ENCODE measurements around the gene PIF1. TPM values are rescaled to one million over a fixed set of nuclear protein-coding genes. Genes with fewer than 3 reads are reported as not detected.
A peak's percentile ranks its signal among the peaks of the same experiment; 100 is the strongest.

PIF1 gene
- total RNA-seq, 1 donor, result 6.2 TPM

- no peak for TF ChIP-seq CTCF (IDR thresholded peaks at IDR 0.05; ENCODE audit: extremely low read depth, low read depth, low read length)
- Histone ChIP-seq H3K4me1 (ENCODE audit: insufficient read depth, low read length) (peaks cover 39% of the 10 kb centered on the region), H4K20me1 (ENCODE audit: insufficient read depth, low read length) (peaks cover 24% of the 10 kb centered on the region), H3K79me2 (ENCODE audit: insufficient read depth, low read length) (peaks cover 88% of the 10 kb centered on the region), H3K27me3 (ENCODE audit: insufficient read depth, low read length) (no peaks in the 10 kb centered on the region), H3K27ac (ENCODE audit: low read depth, low read length) (peak overlapping the region; percentile 40), H3K4me3 (ENCODE audit: insufficient read depth, low read length) (no peak overlapping the region), H3K4me2 (ENCODE audit: insufficient read depth, low read length) (peak overlapping the region; percentile 6), H2AFZ (ENCODE audit: low read length) (no peak overlapping the region), H3K36me3 (ENCODE audit: insufficient read depth, low read length) (peaks cover 40% of the 10 kb centered on the region), H3K9me3 (ENCODE audit: low read depth, low read length) (no peaks in the 10 kb centered on the region)
- DNase-seq (ENCODE audit: insufficient read length, low spot score, missing footprints), result peak; percentile 91
Observed at GRCh38 chr15:64851503-64851840, 26.0 kb upstream of the PIF1 start.

GRCh38 chr15:64850778-64851502 is 25.5 kb upstream of the PIF1 start:
- TF ChIP-seq CTCF (IDR thresholded peaks at IDR 0.05; ENCODE audit: extremely low read depth, low read depth, low read length), result no peak
- H3K9me3 ChIP-seq (ENCODE audit: low read depth, low read length), result no peaks in the 10 kb centered on the region
- peaks cover 88% of the 10 kb centered on the region for H3K79me2 ChIP-seq (ENCODE audit: insufficient read depth, low read length)
- peak overlapping the region; percentile 40 for H3K27ac ChIP-seq (ENCODE audit: low read depth, low read length)
- no peak overlapping the region for H2AFZ ChIP-seq (ENCODE audit: low read length)
- no peaks in the 10 kb centered on the region for H3K27me3 ChIP-seq (ENCODE audit: insufficient read depth, low read length)
- peaks cover 40% of the 10 kb centered on the region for H3K36me3 ChIP-seq (ENCODE audit: insufficient read depth, low read length)
- peaks cover 25% of the 10 kb centered on the region for H4K20me1 ChIP-seq (ENCODE audit: insufficient read depth, low read length)
- no peak for DNase-seq (ENCODE audit: insufficient read length, low spot score, missing footprints)
- peak overlapping the region; percentile 6 for H3K4me2 ChIP-seq (ENCODE audit: insufficient read depth, low read length)
- H3K4me1 ChIP-seq (ENCODE audit: insufficient read depth, low read length), result peaks cover 35% of the 10 kb centered on the region
- H3K4me3 ChIP-seq (ENCODE audit: insufficient read depth, low read length), result no peak overlapping the region

GRCh38 chr15:64847876-64848716 is 22.6 kb upstream of the PIF1 start:
- Histone ChIP-seq H4K20me1 (ENCODE audit: insufficient read depth, low read length) (peaks cover 44% of the 10 kb centered on the region), H3K79me2 (ENCODE audit: insufficient read depth, low read length) (peaks cover 90% of the 10 kb centered on the region), H3K36me3 (ENCODE audit: insufficient read depth, low read length) (peaks cover 23% of the 10 kb centered on the region), H3K4me3 (ENCODE audit: insufficient read depth, low read length) (no peak overlapping the region), H3K4me1 (ENCODE audit: insufficient read depth, low read length) (peaks cover 43% of the 10 kb centered on the region), H3K27me3 (ENCODE audit: insufficient read depth, low read length) (no peaks in the 10 kb centered on the region), H3K9me3 (ENCODE audit: low read depth, low read length) (no peaks in the 10 kb centered on the region), H3K27ac (ENCODE audit: low read depth, low read length) (peak overlapping the region; percentile 17), H3K4me2 (ENCODE audit: insufficient read depth, low read length) (no peak overlapping the region), H2AFZ (ENCODE audit: low read length) (no peak overlapping the region)
- no peak for DNase-seq (ENCODE audit: insufficient read length, low spot score, missing footprints)
- TF ChIP-seq CTCF (IDR thresholded peaks at IDR 0.05; ENCODE audit: extremely low read depth, low read depth, low read length), result no peak

- H4K20me1 ChIP-seq (ENCODE audit: insufficient read depth, low read length), result peaks cover 46% of the 10 kb centered on the region
- no peak overlapping the region for H3K4me3 ChIP-seq (ENCODE audit: insufficient read depth, low read length)
- H3K4me1 ChIP-seq (ENCODE audit: insufficient read depth, low read length), result peaks cover 49% of the 10 kb centered on the region
- H3K27me3 ChIP-seq (ENCODE audit: insufficient read depth, low read length), result no peaks in the 10 kb centered on the region
- H3K4me2 ChIP-seq (ENCODE audit: insufficient read depth, low read length), result no peak overlapping the region
- no peaks in the 10 kb centered on the region for H3K9me3 ChIP-seq (ENCODE audit: low read depth, low read length)
- peaks cover 90% of the 10 kb centered on the region for H3K79me2 ChIP-seq (ENCODE audit: insufficient read depth, low read length)
- no peak for DNase-seq (ENCODE audit: insufficient read length, low spot score, missing footprints)
- TF ChIP-seq CTCF (IDR thresholded peaks at IDR 0.05; ENCODE audit: extremely low read depth, low read depth, low read length), result no peak
- no peak overlapping the region for H2AFZ ChIP-seq (ENCODE audit: low read length)
- H3K36me3 ChIP-seq (ENCODE audit: insufficient read depth, low read length), result peaks cover 23% of the 10 kb centered on the region
- no peak overlapping the region for H3K27ac ChIP-seq (ENCODE audit: low read depth, low read length)
Observed at GRCh38 chr15:64847448-64847847, 22.0 kb upstream of the PIF1 start.

All from osteoblast (primary cell).